GM12874 (cell line): ENCODE measurements around the gene AVL9.
A peak's percentile ranks its signal among the peaks of the same experiment; 100 is the strongest.

ENCODE experiments used
- TF ChIP-seq, protein P1 (sequence below): IDR thresholded peaks from 2 replicates; pipeline ENCODE4 v1.5.1; 2011; ENCODE audit warnings: low read depth, mild to moderate bottlenecking, control low read depth, low read length, moderate library complexity; ENCODE audit not compliant: insufficient read depth

The AVL9 gene

DNA sequence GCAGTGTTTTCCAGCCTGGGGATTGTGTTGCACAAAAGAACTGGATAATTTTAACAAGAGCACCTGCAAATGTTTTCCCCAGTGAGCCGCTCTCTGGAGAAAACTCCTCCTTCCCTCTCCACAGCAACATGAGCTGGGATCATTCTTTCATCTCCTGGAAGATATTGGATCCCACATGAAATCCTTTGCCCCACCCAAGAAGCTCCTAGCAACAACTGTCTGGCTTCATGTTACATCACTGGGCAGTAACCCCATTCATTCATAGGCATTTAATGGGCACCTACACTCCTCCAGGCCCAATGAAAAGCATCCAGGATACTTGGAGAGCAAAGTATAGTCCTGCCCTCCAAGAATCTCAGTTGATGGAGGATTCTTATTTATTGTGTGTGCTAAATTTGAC is 32.3 kb upstream of the AVL9 start:
- TF ChIP-seq, protein P1, sequence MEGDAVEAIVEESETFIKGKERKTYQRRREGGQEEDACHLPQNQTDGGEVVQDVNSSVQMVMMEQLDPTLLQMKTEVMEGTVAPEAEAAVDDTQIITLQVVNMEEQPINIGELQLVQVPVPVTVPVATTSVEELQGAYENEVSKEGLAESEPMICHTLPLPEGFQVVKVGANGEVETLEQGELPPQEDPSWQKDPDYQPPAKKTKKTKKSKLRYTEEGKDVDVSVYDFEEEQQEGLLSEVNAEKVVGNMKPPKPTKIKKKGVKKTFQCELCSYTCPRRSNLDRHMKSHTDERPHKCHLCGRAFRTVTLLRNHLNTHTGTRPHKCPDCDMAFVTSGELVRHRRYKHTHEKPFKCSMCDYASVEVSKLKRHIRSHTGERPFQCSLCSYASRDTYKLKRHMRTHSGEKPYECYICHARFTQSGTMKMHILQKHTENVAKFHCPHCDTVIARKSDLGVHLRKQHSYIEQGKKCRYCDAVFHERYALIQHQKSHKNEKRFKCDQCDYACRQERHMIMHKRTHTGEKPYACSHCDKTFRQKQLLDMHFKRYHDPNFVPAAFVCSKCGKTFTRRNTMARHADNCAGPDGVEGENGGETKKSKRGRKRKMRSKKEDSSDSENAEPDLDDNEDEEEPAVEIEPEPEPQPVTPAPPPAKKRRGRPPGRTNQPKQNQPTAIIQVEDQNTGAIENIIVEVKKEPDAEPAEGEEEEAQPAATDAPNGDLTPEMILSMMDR: no peak

- TF ChIP-seq, protein P1: no peak
Observed at GRCh38 chr7:32470871-32471270, 24.4 kb upstream of the AVL9 start.

DNA sequence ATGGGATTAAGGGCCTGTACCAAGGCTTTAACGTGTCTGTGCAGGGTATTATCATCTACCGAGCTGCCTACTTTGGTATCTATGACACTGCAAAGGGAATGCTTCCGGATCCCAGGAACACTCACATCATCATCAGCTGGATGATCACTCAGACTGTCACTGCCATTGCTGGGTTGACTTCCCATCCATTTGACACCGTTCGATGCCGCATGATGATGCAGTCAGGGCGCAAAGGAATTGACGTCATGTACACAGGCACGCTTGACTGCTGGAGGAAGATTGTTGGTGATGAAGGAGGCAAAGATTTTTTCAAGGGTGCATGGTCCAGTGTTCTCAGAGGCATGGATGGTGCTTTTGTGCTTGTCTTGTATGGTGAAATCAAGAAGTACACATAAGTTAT is 23.3 kb upstream of the AVL9 start:
- TF ChIP-seq, protein P1: no peak

- TF ChIP-seq, protein P1: no peak
Observed at GRCh38 chr7:32474008-32474407, 21.3 kb upstream of the AVL9 start.

DNA sequence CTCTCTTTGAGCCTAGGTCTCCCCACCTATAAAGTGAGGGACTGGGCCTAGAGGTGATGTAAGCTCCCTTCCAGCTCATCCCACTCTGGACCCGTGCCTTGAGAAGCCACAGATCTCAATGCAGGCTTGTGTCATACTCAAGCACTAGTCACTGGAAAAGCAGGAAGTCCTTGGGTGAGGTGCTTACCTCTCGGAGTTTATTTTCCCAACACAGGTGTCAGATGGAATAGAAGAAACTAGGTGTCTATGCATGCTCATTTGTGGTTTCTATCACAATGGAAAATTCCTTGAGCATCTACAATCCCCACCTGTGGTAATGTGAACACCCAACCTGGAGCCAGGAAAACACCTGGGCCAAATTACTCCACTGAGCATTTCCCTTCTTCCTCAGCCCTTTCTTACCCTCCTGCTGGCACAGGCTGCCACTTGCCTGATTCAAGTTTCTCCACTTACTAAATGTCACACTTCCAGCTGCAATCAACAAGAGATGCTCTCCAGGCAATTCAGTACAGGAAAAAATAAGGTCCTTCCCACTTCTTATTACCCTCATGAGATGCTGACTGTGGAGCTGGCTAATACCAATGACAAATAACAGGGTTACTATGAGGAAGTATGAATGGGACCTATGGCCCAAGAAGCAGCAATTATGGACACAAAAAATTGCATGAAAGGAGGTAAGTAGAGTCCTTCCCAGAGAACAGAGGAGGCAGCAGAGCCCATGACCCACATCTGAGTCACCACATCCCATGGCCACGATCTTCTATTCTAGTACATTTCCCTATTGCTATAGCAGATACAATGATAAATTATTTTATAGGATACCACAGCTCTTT is 18.3 kb upstream of the AVL9 start:
- TF ChIP-seq, protein P1: no peak

- TF ChIP-seq, protein P1: no peak
Observed at GRCh38 chr7:32477649-32477980, 17.7 kb upstream of the AVL9 start.

DNA sequence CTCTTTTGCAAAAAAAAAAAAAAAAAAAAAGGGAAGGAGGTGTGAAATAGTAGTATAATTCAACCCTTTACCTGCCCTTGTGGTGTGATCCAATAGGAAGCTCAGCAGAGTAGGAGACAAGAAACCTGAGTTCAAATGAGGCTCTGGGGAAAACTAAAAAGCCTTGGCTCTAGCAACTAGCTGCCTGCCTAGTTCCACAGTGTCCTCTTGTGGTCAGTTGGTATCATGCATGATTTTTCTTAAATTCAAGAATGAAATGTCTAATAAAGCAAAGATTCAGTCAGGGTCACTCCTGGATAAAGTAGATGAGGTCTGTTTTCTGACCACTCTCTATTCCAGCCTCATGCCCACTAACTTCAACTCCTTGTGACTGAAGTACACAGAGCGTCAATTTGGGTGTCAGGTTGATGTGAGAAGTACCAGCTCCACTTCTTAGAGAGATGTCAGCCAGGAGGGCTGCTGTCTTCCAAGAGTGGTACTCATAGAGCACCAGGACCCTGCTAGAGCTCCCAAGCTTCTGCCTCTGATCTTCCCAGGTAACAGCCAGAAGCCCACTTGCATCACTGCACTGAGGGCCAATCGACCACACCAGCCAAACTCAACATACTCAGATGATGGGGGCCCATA is 15.6 kb upstream of the AVL9 start:
- TF ChIP-seq, protein P1: peak; percentile 86
